Measurements from ENCODE around the gene NFATC1. TPM values are rescaled to one million over a fixed set of nuclear protein-coding genes. Genes with fewer than 3 reads are reported as not detected.

NFATC1 gene
- total and polyA plus RNA-seq, 8 donors: 3.4 to 7.9 (median 4.4) TPM

GRCh38 chr18:79367989-79368388 lies 27.7 kb upstream of the NFATC1 start:
- WGBS, 2 donors: 85 to 91% methylated on average over 18 of the region's 18 CpGs
- no peaks in the 10 kb centered on the region for H3K36me3 ChIP-seq
- H3K27ac ChIP-seq: no peak overlapping the region
- FAIRE-seq: no peak
- H3K4me3 ChIP-seq: no peak overlapping the region
- ATAC-seq: no peak
- no peaks in the 10 kb centered on the region for H3K9me3 ChIP-seq
- DNase-seq: peak in 1 of 6 donors; percentile 22
- no peaks in the 10 kb centered on the region for H3K4me1 ChIP-seq
- no peaks in the 10 kb centered on the region for H3K27me3 ChIP-seq
- TF ChIP-seq, protein P1, sequence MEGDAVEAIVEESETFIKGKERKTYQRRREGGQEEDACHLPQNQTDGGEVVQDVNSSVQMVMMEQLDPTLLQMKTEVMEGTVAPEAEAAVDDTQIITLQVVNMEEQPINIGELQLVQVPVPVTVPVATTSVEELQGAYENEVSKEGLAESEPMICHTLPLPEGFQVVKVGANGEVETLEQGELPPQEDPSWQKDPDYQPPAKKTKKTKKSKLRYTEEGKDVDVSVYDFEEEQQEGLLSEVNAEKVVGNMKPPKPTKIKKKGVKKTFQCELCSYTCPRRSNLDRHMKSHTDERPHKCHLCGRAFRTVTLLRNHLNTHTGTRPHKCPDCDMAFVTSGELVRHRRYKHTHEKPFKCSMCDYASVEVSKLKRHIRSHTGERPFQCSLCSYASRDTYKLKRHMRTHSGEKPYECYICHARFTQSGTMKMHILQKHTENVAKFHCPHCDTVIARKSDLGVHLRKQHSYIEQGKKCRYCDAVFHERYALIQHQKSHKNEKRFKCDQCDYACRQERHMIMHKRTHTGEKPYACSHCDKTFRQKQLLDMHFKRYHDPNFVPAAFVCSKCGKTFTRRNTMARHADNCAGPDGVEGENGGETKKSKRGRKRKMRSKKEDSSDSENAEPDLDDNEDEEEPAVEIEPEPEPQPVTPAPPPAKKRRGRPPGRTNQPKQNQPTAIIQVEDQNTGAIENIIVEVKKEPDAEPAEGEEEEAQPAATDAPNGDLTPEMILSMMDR (IDR thresholded peaks at IDR 0.05): no peak
- intact Hi-C loops (cut with DNase I): no loop called here

DNA sequence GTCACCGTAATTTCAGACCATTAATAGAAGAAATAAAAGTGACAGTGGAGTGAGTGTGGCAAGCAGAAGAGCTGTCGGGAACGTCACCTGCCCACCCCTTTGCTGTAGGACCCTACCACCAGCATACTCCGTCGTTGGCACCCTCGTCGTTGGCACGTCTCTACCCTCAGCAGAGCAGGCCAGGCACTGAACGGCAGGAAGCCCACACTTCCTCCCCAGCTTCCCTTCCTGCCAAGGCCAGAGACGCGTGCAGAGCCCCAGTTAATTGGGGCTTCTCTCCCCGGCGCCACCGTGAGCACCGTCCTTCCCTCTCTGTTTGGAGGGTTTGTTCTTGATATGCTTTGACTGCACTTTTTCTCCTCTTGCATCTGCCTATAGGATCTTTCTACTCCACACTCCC lies 27.0 kb upstream of the NFATC1 start:
- WGBS, 2 donors: 90 to 94% methylated on average over 15 of the region's 15 CpGs
- peak in 1 of 6 donors; percentile 36 for DNase-seq
- no peaks in the 10 kb centered on the region for H3K36me3 ChIP-seq

GRCh38 chr18:79371561-79372121 lies 24.1 kb upstream of the NFATC1 start:
- WGBS, 2 donors: 89 to 91% methylated on average over 14 of the region's 14 CpGs
- ATAC-seq: no peak
- TF ChIP-seq, protein P1 (IDR thresholded peaks at IDR 0.05): no peak

More for the DNA sequence above, 27.0 kb upstream of the NFATC1 start:
- intact Hi-C loops (cut with DNase I): no loop called here
- Histone ChIP-seq H3K9me3 (no peaks in the 10 kb centered on the region), H3K27me3 (no peaks in the 10 kb centered on the region), H3K27ac (no peak overlapping the region), H3K4me1 (no peaks in the 10 kb centered on the region), H3K4me3 (no peak overlapping the region)
- ATAC-seq (no peak), FAIRE-seq (no peak)
- TF ChIP-seq, protein P1 (IDR thresholded peaks at IDR 0.05): no peak

GRCh38 chr18:79372461-79372860 lies 23.3 kb upstream of the NFATC1 start:
- ATAC-seq (no peak), DNase-seq (peak in 1 of 6 donors; percentile 20), FAIRE-seq (no peak)
- Histone ChIP-seq H3K9me3 (no peaks in the 10 kb centered on the region), H3K36me3 (peaks cover 0 to 4% (median 0%) of the 10 kb centered on the region in 3 donors), H3K27me3 (no peaks in the 10 kb centered on the region), H3K4me1 (no peaks in the 10 kb centered on the region), H3K4me3 (no peak overlapping the region), H3K27ac (no peak overlapping the region)
- intact Hi-C loops (cut with DNase I): no loop called here
- TF ChIP-seq, protein P1 (IDR thresholded peaks at IDR 0.05): no peak
- WGBS, 2 donors: 86 to 88% methylated on average over 10 of the region's 10 CpGs

More at GRCh38 chr18:79371561-79372121, 24.1 kb upstream of the NFATC1 start:
- H3K4me3 ChIP-seq: no peak overlapping the region
- H3K36me3 ChIP-seq: no peaks in the 10 kb centered on the region
- H3K9me3 ChIP-seq: no peaks in the 10 kb centered on the region
- no peak for FAIRE-seq
- no peak for DNase-seq
- H3K27me3 ChIP-seq: no peaks in the 10 kb centered on the region
- intact Hi-C loops (cut with DNase I): no loop called here
- H3K4me1 ChIP-seq: no peaks in the 10 kb centered on the region
- H3K27ac ChIP-seq: no peak overlapping the region

DNA sequence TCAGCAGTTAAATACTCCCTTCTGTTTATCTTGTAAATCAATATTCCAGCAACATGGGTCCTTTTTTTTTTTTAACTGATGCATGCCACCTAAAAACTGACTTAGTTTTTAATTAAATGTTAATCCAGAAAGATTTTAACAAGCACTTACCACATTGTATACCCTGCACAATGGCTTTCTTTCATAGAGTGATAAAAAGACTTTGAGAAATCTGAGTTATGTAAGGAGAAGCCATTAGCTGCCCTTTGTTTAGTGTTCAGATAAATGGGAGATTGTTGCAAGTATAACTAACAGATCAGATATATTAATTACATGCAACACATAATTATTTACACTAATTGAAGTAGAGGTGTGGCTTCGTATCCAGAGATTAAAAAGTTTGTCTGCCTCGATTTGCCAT lies 22.7 kb upstream of the NFATC1 start:
- H3K27ac ChIP-seq: no peak overlapping the region
- TF ChIP-seq, protein P1 (IDR thresholded peaks at IDR 0.05): no peak
- DNase-seq: no peak
- FAIRE-seq: no peak
- peaks cover 0 to 9% (median 0%) of the 10 kb centered on the region in 3 donors for H3K36me3 ChIP-seq
- intact Hi-C loops (cut with DNase I): no loop called here
- H3K4me3 ChIP-seq: no peak overlapping the region
- no peaks in the 10 kb centered on the region for H3K9me3 ChIP-seq
- no peaks in the 10 kb centered on the region for H3K27me3 ChIP-seq
- WGBS, 2 donors: 76 to 84% methylated on average over 2 of the region's 2 CpGs
- no peaks in the 10 kb centered on the region for H3K4me1 ChIP-seq
- peak in 1 of 4 donors; percentile 21 for ATAC-seq
